ENCODE data around the gene CLMN. TPM values are rescaled to one million over a fixed set of nuclear protein-coding genes. Genes with fewer than 3 reads are reported as not detected.
A peak's percentile ranks its signal among the peaks of the same experiment; 100 is the strongest.

CLMN gene
- total and polyA plus RNA-seq, 2 donors (not counting 3 experiments of a cell fraction or from before 2014, with no cell fraction given), result 0.72 to 9.6 TPM

DNA sequence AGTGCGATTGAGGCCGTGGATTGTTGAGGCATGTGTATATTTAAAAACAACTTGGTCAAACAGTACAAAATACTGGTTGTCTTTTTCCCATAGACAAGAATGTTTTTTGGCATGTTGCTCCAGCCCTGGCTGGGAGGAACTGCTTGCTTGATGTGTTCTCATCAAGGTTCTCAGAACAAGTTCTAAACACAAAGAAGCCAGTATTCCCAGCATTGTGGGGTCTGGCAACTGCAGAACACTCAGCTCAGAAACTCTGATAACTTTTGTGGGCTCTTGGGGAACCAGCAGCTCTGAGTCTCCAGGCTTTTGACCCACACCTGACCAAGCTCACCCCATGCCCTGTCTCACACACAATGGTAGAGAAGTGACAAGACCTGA is 135.3 kb downstream of the CLMN start:
- peak overlapping the region; percentile 80 for H2AFZ ChIP-seq (ENCODE audit: low read depth, low read length)
- peak overlapping the region; percentile 69 for H3K4me2 ChIP-seq (ENCODE audit: insufficient read depth, low read length)
- intact Hi-C loops (cut with micrococcal nuclease), result loop anchor here (2.0 to 5.0 kb wide), 2 partner anchors 64 to 133 kb away; partner anchors contain the start of gene CLMN
- FAIRE-seq (no peak), DNase-seq (ENCODE audit: low read depth, low spot score) (no peak)
- peaks cover 38% of the 10 kb centered on the region for H3K4me1 ChIP-seq (ENCODE audit: control insufficient read depth, extremely low read depth, insufficient read depth, low read length)
- H3K9me1 ChIP-seq (replicated peaks; ENCODE audit: control insufficient read depth, extremely low read depth, insufficient read depth, low read length), result no peaks in the 10 kb centered on the region
- ChIA-PET CTCF (interaction anchor here (1.0 to 3.1 kb wide), 9 partner anchors 10 to 243 kb away, joined by 3 to 19 read pairs (median 6); partner anchors contain the start of gene DICER1), POLR2A (no interaction called here)
- no TSS peak for BruUV-seq (replicated peaks)
- H3K27me3 ChIP-seq (ENCODE audit: control insufficient read depth in 2 of 2, insufficient read depth in 2 of 2, low read length in 2 of 2), result no peaks in the 10 kb centered on the region
- no peak overlapping the region for H3K4me3 ChIP-seq (replicated peaks in 1 of 3; ENCODE audit: insufficient read depth in 1 of 3, low read depth in 1 of 3, low read length in 3 of 3)
- dilution Hi-C loops (cut with MboI; ENCODE audit: extremely low pct_ligation_motif_present, low sequenced_read_pairs), result no loop called here
- no peaks in the 10 kb centered on the region for H3K79me2 ChIP-seq (ENCODE audit: control insufficient read depth, insufficient read depth, low read length)
- TF ChIP-seq GATA2 (IDR thresholded peaks at IDR 0.05; ENCODE audit: insufficient read depth, insufficient read length, low read depth, low read length), result no peak
- TF ChIP-seq EZH2 (IDR thresholded peaks at IDR 0.05; ENCODE audit: borderline replicate concordance, low read depth, low read length, severe bottlenecking), result no peak
- peak overlapping the region; percentile 22 for H3K9ac ChIP-seq (replicated peaks; ENCODE audit: extremely low read depth, insufficient read depth, low read length)
- H3K9me3 ChIP-seq (replicated peaks; ENCODE audit: control insufficient read depth, insufficient read depth, low read length), result no peaks in the 10 kb centered on the region
- peak overlapping the region; percentile 76 for H3K27ac ChIP-seq (ENCODE audit: insufficient read depth, low read depth, low read length)
- H4K20me1 ChIP-seq (replicated peaks; ENCODE audit: control insufficient read depth, extremely low read depth, insufficient read depth, low read length), result no peaks in the 10 kb centered on the region
- no peaks in the 10 kb centered on the region for H3K36me3 ChIP-seq (ENCODE audit: control insufficient read depth in 2 of 2, extremely low read depth in 1 of 2, insufficient read depth in 2 of 2, low read length in 2 of 2)

DNA sequence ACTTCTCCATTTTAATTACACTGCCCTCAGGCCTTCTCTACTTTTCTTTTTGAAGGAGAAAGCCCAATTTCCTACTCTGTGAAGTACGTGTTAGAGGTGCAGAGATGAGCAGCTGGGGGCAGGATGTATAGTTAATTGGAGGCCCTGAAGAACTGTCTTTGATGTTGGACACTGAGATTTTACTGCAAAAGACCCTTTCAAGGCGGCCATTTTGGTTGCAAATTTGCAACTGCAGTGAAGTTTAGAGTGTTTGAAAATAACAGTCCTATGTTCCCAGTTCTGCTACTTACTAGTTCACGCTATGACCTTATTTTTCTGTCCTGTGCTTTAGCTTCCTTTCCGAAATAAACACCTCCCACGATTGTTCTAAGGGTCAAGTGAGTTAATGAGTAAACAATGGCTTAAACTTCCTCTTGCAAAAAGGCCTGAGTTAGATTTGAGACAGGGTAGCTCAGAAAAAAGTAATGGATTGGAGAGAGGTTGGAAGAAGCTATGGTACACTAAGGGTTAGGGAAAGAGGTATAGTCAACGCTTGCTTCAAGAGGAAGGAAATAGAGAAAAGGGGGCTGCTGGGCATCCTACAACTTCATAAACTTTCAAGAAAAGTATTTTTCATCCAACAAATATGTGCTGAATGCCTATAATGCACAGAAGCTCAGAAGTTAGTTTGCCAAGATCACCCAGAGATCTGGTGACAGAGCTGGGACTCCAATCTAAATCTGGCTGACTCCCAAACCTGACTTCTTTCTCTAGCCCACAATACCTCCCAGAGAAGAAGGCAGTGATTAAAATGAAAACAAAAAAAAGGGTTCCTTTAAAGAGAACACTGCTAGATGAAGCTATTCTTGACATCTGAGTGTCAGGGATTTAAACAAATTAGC is 135.9 kb downstream of the CLMN start:
- no peak for TF ChIP-seq EZH2 (IDR thresholded peaks at IDR 0.05; ENCODE audit: borderline replicate concordance, low read depth, low read length, severe bottlenecking)
- peak; percentile 32 for TF ChIP-seq JUN (IDR thresholded peaks at IDR 0.05; ENCODE audit: borderline replicate concordance, insufficient read depth, insufficient read length, low read depth)
- no peak overlapping the region for H3K4me3 ChIP-seq (replicated peaks in 1 of 3; ENCODE audit: insufficient read depth in 1 of 3, low read depth in 1 of 3, low read length in 3 of 3)
- no peaks in the 10 kb centered on the region for H3K27me3 ChIP-seq (ENCODE audit: control insufficient read depth in 2 of 2, insufficient read depth in 2 of 2, low read length in 2 of 2)
- H4K20me1 ChIP-seq (replicated peaks; ENCODE audit: control insufficient read depth, extremely low read depth, insufficient read depth, low read length), result no peaks in the 10 kb centered on the region
- BruUV-seq (replicated peaks), result no TSS peak
- H3K9ac ChIP-seq (replicated peaks; ENCODE audit: extremely low read depth, insufficient read depth, low read length), result peak overlapping the region; percentile 7
- peak; percentile 93 for FAIRE-seq
- no peaks in the 10 kb centered on the region for H3K9me3 ChIP-seq (replicated peaks; ENCODE audit: control insufficient read depth, insufficient read depth, low read length)
- dilution Hi-C loops (cut with MboI; ENCODE audit: extremely low pct_ligation_motif_present, low sequenced_read_pairs) (no loop called here), intact Hi-C loops (cut with micrococcal nuclease) (loop anchor here (1.0 to 5.0 kb wide), 3 partner anchors 26 to 134 kb away; partner anchors contain the start of genes CLMN and DICER1)
- no peaks in the 10 kb centered on the region for H3K9me1 ChIP-seq (replicated peaks; ENCODE audit: control insufficient read depth, extremely low read depth, insufficient read depth, low read length)
- peak overlapping the region; percentile 80 for H2AFZ ChIP-seq (ENCODE audit: low read depth, low read length)
- H3K4me2 ChIP-seq (ENCODE audit: insufficient read depth, low read length), result peak overlapping the region; percentile 69
- H3K4me1 ChIP-seq (ENCODE audit: control insufficient read depth, extremely low read depth, insufficient read depth, low read length), result peaks cover 38% of the 10 kb centered on the region
- H3K27ac ChIP-seq (ENCODE audit: insufficient read depth, low read depth, low read length), result peak overlapping the region; percentile 76
- ChIA-PET POLR2A (interaction anchor here (0.7 to 0.8 kb wide), 2 partner anchors 65 to 67 kb away, joined by 3 read pairs; no protein-coding TSS in a partner anchor), CTCF (interaction anchor here (1.0 to 3.1 kb wide), 12 partner anchors 9 to 243 kb away, joined by 3 to 19 read pairs (median 5); partner anchors contain the start of gene DICER1)
- H3K36me3 ChIP-seq (ENCODE audit: control insufficient read depth in 2 of 2, extremely low read depth in 1 of 2, insufficient read depth in 2 of 2, low read length in 2 of 2), result no peaks in the 10 kb centered on the region
- H3K79me2 ChIP-seq (ENCODE audit: control insufficient read depth, insufficient read depth, low read length), result no peaks in the 10 kb centered on the region
- peak; percentile 90 for DNase-seq (ENCODE audit: low read depth, low spot score)
